ENCODE measurements around the gene SLC25A34.

The SLC25A34 gene

DNA sequence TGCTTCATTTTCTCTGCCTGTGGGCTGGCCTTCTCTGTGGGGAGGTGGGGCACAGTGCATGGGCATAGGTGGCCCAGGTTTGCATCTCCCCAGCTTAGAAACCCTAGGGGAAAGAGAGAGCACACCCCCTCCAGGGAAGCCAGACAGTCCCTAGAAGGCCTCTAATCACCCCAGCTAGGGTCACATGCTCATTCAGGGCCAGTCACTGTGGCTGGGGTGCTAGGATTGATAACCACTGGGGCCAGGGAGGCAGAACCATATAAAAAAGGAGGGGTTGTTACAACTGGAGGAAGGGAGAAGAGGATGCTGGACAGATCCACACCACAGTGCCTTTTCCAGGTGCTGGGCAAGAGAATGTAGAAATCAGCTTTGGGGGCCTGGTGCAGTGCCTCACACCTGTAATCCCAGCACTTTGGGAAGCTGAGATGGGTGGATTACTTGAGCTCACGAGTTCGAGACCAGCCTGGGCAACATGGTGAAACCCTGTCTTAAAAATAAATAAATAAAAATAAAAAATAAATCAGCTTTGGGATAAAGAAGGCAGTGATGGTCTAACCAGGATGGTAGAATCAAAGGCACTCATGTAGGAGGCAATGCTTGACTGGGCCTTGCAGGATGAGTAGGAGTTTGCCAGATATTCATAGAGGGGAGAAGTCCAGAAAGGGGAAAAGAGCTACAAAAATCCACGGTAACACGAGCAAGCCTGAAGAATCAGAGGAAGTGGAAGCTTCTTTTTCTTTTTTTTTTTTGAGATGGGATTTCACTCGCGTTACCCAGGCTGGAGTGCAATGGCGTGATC, 42.0 kb downstream of the SLC25A34 start:
- no peak for DNase-seq

DNA sequence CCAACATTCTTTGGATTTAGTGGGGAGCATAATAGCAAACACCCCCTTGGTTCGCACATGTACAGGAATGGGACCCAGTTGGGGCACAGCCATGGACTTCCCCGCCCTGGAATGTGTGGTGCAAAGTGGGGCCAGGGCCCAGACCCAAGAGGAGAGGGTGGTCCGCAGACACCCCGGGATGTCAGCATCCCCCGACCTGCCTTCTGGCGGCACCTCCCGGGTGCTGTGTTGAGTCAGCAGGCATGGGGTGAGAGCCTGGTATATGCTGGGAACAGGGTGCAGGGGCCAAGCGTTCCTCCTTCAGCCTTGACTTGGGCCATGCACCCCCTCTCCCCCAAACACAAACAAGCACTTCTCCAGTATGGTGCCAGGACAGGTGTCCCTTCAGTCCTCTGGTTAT, 49.6 kb downstream of the SLC25A34 start:
- no peak for DNase-seq

DNA sequence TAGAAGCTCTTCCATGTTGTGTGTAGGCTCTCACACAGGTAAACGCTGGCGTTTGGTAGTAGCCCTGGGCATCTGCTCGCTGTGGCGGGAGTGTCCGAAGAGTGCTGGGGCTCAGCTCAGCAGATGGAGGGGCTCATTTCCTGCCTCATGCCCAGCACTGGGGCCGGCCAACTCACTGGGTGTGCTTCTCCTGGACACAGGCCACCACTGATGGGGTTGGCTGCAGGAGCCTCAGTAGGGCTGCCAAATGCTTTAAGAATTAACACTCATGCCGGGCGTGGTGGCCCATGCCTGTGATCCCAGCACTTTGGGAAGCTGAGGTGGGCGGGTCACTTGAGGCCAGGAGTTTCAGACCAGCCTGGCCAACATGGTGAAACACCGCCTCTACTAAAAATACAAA, 50.5 kb downstream of the SLC25A34 start:
- DNase-seq = no peak

DNA sequence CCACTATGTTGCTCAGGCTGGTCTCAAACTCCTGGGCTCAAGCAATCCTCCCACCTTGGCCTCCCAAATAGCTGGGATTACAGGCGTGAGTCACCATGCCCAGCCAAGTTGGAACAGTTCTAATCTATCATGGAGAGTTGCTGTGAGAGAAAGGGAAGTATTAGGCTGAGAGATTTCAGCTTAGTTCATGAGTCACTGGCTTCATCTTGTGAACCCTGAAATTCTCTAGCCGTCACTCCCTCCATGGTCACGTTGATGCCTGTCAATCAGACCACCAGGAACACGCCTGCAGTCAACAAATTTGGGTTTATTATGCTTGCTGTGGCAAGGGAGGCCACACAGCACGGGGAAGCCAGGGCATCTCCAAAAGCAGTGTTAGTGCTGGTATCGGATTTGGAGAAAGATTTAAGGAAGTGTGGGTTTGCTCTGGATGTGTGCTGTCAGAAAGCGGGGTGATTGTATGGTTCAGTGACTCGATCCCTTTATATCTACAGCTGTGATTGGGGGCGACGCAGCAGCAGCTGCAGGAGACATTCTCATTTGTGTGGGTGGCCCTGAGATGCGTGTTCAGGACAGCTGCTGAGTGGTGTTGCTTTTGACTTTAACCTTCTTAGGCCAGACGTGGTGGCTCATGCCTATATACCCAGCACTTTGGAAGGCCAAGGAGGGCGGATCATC, 52.7 kb downstream of the SLC25A34 start:
- DNase-seq = no peak
